Osteocyte (in vitro differentiated cells): ENCODE measurements around the gene RALA. TPM values are rescaled to one million over a fixed set of nuclear protein-coding genes. Genes with fewer than 3 reads are reported as not detected.

Experiments
- DNase-seq: peaks from one replicate; pipeline ENCODE4 v3.0.0; 2021; ENCODE audit warnings: mixed read lengths; ENCODE audit not compliant: unreplicated experiment; ENCODE audit errors: extremely low spot score
- H3K27ac Mint-ChIP-seq: one replicate; pipeline ENCODE4 v1.8.0; 2021; ENCODE audit warnings: mild to moderate bottlenecking, mixed read lengths; ENCODE audit not compliant: unreplicated experiment
- H3K27me3 Mint-ChIP-seq: one replicate; pipeline ENCODE4 v1.8.0; 2021; ENCODE audit warnings: mixed read lengths; ENCODE audit not compliant: unreplicated experiment
- H3K36me3 Mint-ChIP-seq: one replicate; pipeline ENCODE4 v1.8.0; 2021; ENCODE audit warnings: mixed read lengths; ENCODE audit not compliant: unreplicated experiment
- H3K4me1 Mint-ChIP-seq: one replicate; pipeline ENCODE4 v1.8.0; 2021; ENCODE audit warnings: mixed read lengths; ENCODE audit not compliant: unreplicated experiment
- H3K4me3 Mint-ChIP-seq: one replicate; pipeline ENCODE4 v1.8.0; 2021; ENCODE audit warnings: mild to moderate bottlenecking, moderate library complexity, mixed read lengths; ENCODE audit not compliant: unreplicated experiment
- H3K9me3 Mint-ChIP-seq: one replicate; pipeline ENCODE4 v1.8.0; 2021; ENCODE audit warnings: mixed read lengths; ENCODE audit not compliant: unreplicated experiment
- total RNA-seq: library from RNA; stranded (reverse); gene quantifications from 2 replicates; pipeline ENCODE4 v1.2.1, GENCODE V29; 2021
- TF ChIP-seq, protein P1 (sequence below): fragments of 200-600 bp; sonication (generic); IDR thresholded peaks from 2 replicates; pipeline ENCODE4 v1.5.0; 2021; ENCODE audit warnings: antibody characterized with exemption, mild to moderate bottlenecking, moderate library complexity

Gene RALA
- total RNA-seq, 1 donor from 2014 or later = 30.5 TPM

GRCh38 chr7:39582536-39582935, 40.8 kb upstream of the RALA start:
- DNase-seq = no peak
- Mint-ChIP-seq H3K4me3 (no peak overlapping the region), H3K27me3 (no peaks in the 10 kb centered on the region), H3K9me3 (no peaks in the 10 kb centered on the region), H3K4me1 (peaks cover 2% of the 10 kb centered on the region), H3K36me3 (peaks cover 3% of the 10 kb centered on the region), H3K27ac (no peak overlapping the region)
- TF ChIP-seq, protein P1, sequence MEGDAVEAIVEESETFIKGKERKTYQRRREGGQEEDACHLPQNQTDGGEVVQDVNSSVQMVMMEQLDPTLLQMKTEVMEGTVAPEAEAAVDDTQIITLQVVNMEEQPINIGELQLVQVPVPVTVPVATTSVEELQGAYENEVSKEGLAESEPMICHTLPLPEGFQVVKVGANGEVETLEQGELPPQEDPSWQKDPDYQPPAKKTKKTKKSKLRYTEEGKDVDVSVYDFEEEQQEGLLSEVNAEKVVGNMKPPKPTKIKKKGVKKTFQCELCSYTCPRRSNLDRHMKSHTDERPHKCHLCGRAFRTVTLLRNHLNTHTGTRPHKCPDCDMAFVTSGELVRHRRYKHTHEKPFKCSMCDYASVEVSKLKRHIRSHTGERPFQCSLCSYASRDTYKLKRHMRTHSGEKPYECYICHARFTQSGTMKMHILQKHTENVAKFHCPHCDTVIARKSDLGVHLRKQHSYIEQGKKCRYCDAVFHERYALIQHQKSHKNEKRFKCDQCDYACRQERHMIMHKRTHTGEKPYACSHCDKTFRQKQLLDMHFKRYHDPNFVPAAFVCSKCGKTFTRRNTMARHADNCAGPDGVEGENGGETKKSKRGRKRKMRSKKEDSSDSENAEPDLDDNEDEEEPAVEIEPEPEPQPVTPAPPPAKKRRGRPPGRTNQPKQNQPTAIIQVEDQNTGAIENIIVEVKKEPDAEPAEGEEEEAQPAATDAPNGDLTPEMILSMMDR = no peak

GRCh38 chr7:39583539-39583938, 39.8 kb upstream of the RALA start:
- H3K27ac Mint-ChIP-seq = no peak overlapping the region

GRCh38 chr7:39587393-39587792, 36.0 kb upstream of the RALA start:
- no peaks in the 10 kb centered on the region for H3K9me3 Mint-ChIP-seq
- H3K27ac Mint-ChIP-seq = no peak overlapping the region
- no peak overlapping the region for H3K4me3 Mint-ChIP-seq
- peaks cover 13% of the 10 kb centered on the region for H3K4me1 Mint-ChIP-seq
- no peaks in the 10 kb centered on the region for H3K27me3 Mint-ChIP-seq
- no peak for DNase-seq
- no peaks in the 10 kb centered on the region for H3K36me3 Mint-ChIP-seq
- TF ChIP-seq, protein P1 = no peak

More at GRCh38 chr7:39583539-39583938, 39.8 kb upstream of the RALA start:
- Mint-ChIP-seq H3K36me3 (peaks cover under 1% of the 10 kb centered on the region), H3K4me3 (no peak overlapping the region), H3K27me3 (no peaks in the 10 kb centered on the region), H3K9me3 (no peaks in the 10 kb centered on the region), H3K4me1 (peaks cover 2% of the 10 kb centered on the region)
- TF ChIP-seq, protein P1 = no peak
- no peak for DNase-seq

GRCh38 chr7:39588416-39588815, 35.0 kb upstream of the RALA start:
- H3K27ac Mint-ChIP-seq = no peak overlapping the region
- no peaks in the 10 kb centered on the region for H3K36me3 Mint-ChIP-seq
- TF ChIP-seq, protein P1 = no peak
- no peak overlapping the region for H3K4me3 Mint-ChIP-seq
- no peaks in the 10 kb centered on the region for H3K27me3 Mint-ChIP-seq
- DNase-seq = no peak
- no peaks in the 10 kb centered on the region for H3K9me3 Mint-ChIP-seq
- H3K4me1 Mint-ChIP-seq = peaks cover 18% of the 10 kb centered on the region

GRCh38 chr7:39589323-39590111, 33.9 kb upstream of the RALA start:
- Mint-ChIP-seq H3K9me3 (no peaks in the 10 kb centered on the region), H3K4me1 (peaks cover 22% of the 10 kb centered on the region), H3K27ac (peak overlapping the region; percentile 50), H3K36me3 (no peaks in the 10 kb centered on the region), H3K4me3 (no peak overlapping the region), H3K27me3 (no peaks in the 10 kb centered on the region)
- TF ChIP-seq, protein P1 = no peak
- no peak for DNase-seq
